NCI-H226 (cell line): ENCODE measurements around the gene LILRB3.
A peak's percentile ranks its signal among the peaks of the same experiment; 100 is the strongest.
"Not testable (repeated sequence)": the region's sequence is repeated elsewhere in the genome, so short reads cannot be mapped to it uniquely, and the experiment has no call there.

ENCODE experiments used
- DNase-seq: peaks from one replicate; pipeline ENCODE4 v3.0.0-alpha.2; 2015

Gene LILRB3

GRCh38 chr19:54222474-54223276, at the start of gene LILRB3:
LILRB3 (minus strand) TSS chr19:54223007; CDS start chr19:54222976, 31 bp downstream.
- not testable (repeated sequence) for DNase-seq

GRCh38 chr19:54272181-54272580, 49.4 kb upstream of the LILRB3 start:
- not testable (repeated sequence) for DNase-seq

GRCh38 chr19:54271587-54271986, 48.8 kb upstream of the LILRB3 start:
- DNase-seq, result not testable (repeated sequence)

DNA sequence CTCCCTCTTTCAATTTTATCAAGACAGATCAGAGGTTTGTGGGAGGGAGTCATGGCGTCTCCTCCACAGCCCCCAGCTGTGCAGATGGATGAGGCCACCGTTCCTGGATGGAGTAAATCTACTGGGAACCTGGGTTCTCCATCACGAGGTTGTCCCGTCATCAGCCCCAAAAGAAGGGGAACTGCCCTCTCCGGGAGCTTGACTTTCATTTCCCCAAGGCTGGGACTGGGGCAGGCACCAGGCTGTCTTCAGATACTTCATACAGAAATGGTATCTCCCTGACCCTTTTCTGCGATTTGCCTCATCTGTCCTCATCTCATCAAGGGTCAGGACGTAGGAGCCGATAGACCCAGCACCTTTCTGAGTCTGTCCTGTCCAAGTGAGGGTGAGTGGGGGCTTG, 48.3 kb upstream of the LILRB3 start:
- no peak for DNase-seq

DNA sequence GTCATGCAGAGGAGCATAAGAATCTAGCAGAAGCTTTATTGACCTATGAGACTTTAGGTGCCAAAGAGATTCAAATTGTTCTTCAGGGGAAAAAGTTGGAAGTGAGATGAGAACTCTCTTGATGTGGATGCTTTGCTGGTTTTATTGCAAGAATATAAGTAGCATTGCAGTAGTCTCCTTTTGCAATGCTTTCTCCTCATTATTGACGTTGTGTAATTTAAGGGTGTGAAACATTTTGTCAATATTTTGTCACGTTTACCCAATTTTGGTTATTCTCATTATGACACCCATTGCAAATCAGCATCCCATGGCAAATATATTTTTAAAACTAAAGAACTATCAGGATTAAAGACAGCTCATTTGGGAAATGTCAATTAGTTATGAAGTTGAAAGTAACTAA, 46.1 kb upstream of the LILRB3 start:
- no peak for DNase-seq

- DNase-seq, result peak; percentile 53
Measured at GRCh38 chr19:54266133-54266532, 43.3 kb upstream of the LILRB3 start.

DNA sequence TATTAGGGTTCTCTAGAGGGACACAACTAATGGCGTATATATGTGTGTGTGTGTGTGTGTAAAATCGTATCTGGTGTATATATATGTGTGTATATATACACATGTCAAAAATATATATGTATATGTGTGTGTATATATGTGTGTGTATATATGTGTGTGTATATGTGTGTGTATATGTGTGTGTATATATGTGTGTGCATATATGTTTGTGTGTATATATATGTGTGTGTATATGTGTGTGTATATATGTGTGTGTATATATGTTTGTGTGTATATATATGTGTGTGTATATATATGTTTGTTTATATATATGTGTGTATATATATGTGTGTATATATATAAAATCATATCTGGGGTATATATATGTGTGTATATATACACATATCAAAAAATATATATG, 39.7 kb upstream of the LILRB3 start:
- DNase-seq, result no peak

GRCh38 chr19:54262066-54262465, 39.3 kb upstream of the LILRB3 start:
- no peak for DNase-seq

DNA sequence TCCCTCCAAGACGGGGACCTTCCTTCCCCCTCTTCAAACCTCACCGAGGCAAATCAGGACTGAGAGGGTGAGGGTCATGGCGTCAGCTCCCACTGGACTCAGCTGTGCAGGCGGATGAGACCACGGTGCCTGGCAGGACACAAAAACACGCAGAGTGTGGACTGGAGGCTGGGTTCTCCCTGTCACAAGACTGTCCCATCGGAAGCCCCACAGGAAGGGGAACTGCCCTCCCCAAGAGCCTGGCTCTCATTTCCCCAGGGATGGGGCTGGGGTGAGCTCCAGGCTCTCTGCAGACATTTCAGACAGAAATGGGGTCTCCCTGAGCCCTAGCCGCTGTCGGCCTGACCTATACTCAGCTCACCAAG, 34.3 kb upstream of the LILRB3 start, which contains the start of gene LILRB5:
LILRB5 (minus strand) TSS at position 158 of the 365 bp plus-strand sequence; CDS start at position 78, 80 bp downstream.
- DNase-seq, result no peak

DNA sequence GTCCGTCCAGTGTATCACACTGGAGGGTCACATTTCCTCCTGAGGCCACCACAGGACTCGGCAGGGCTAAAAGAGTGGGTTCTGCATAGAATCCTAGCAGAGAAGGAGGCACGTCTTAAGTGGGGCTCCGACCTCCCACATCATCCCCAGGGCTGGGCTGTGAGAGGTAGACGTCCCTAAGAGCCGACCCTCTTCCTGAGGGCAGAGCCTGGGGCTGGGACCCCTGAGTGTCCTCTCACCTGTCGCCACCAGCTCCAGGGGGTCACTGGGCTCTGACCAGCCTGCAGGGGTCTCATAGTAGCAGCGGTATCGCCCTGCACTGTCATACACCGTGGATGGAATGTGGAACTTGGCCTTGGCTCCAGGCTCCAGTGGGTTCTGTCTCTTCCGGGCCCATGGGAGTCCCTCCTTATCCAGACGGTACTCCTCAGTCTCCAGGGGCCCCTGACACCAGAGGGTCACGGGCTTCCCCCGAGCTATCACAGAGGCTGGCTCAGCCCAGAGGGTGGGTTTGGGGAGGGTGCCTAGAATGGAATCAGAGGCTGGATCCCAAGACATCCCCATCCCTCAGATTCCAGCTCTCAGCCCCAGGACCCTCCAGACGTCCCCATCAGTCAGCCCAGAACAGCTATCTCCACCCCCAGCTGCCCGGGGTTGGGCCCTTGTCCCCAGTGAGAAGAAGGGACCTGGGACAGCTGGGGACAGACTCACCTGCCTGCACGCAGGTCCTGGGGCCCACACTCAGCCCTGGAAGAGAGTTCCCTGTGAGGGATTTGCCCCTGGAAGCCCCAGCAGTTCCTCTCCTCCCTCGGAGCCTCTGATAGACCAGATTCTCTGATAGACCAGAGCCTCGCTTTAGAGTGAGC, 33.7 kb upstream of the LILRB3 start:
- DNase-seq, result no peak

GRCh38 chr19:54255105-54255775, 32.4 kb upstream of the LILRB3 start:
- no peak for DNase-seq

- DNase-seq, result no peak
Measured at GRCh38 chr19:54254195-54254906, 31.5 kb upstream of the LILRB3 start.

DNA sequence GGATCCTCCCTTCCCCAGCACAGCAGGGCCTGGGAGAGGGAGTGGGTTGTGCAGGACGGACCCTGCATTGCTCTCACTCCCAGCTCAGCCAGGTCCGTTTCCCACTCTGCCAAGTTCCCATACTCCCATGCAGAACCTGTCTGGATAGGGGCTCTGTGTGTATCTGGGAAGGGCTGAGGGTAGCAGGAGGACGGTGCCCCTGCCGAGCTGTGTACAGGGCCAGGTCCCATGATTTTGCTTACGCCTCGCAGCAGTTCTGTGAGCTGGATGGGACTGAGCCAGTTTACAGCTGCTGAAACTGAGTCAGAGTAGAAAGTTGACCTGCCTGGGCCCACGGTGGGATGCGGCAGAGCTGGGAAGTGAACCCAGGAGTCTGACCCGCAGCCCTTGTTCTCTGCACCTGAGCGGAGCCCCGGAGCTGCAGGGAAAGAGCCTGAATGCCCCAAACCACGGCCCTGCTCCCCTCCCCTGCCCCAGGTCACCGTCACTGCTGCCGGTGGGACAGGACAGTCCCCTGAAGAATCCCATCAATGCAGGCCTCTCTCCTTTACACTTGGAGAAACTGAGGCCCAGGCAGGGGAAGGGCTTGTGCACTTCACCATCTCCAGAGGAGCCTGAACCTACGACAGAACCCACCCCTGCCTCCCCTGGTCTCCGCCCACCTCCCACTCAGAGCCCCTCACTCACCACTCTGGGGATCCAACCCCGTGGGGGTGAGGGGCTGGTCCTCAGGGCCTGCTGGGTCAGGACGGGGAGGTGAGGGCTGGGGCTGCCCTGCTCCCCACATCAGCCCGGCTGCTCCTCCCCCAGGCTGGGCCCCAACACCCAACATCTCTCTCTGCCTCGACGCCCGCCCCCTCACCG, 30.8 kb upstream of the LILRB3 start:
- DNase-seq, result no peak

DNA sequence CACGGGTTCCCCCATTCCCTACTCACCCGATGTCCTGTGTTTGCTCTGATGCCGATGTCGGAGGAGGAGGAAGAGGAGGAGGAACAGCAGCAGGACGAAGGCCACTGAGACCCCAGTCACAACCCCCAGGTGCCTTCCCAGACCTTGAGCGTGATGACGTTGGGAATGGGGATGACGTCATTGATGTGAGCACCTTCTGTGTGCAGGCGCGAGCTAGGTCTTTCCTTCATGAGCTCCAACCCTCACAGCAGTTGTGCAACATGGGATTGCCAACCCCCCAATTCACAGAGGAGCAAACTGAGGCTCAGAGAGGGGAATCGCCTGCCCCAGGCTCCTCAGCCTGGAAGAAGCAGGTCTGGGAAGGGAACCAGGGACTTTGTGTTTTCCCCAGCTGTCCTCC, 30.0 kb upstream of the LILRB3 start:
- DNase-seq, result no peak

- no peak for DNase-seq
Measured at GRCh38 chr19:54252243-54252642, 29.4 kb upstream of the LILRB3 start.

- no peak for DNase-seq
Measured at GRCh38 chr19:54248016-54248601, 25.3 kb upstream of the LILRB3 start.

GRCh38 chr19:54247106-54247930, 24.5 kb upstream of the LILRB3 start:
- DNase-seq, result no peak

GRCh38 chr19:54245936-54246335, 23.1 kb upstream of the LILRB3 start:
- no peak for DNase-seq

DNA sequence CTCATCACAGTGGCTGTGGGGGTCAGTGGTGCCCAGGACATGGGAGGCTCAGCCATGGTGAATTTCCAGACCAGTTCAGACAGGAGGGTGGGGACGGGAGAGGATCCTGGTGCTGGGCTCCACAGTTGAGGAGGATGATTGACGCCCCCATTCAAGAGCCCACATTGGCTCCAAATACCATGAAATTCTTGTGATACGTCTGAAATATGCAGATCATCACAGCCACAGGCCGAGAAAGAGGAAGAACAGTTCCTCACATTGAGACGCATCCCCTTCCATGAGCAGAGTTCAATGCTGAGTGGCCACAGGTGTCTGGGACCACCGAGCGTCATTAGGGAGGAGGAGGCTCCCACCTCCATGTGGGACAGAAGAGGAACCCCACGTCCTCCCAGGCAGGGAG, 21.0 kb upstream of the LILRB3 start:
- not testable (repeated sequence) for DNase-seq

- not testable (repeated sequence) for DNase-seq
Measured at GRCh38 chr19:54242646-54243045, 19.8 kb upstream of the LILRB3 start, which contains the start of gene LILRA6. LILRA6 (minus strand) TSS chr19:54242790.
